IMR-90 (cell line): Measurements from ENCODE around the gene PPP3R2. TPM values are rescaled to one million over a fixed set of nuclear protein-coding genes. Genes with fewer than 3 reads are reported as not detected.

ENCODE experiments used
- ATAC-seq: fragments of 200-7000 bp; cut with Tn5 transposase; 2 replicates; pipeline ENCODE4 v1.9.1; 2020; ENCODE audit warnings: low read depth, mild to moderate bottlenecking, moderate library complexity
- BruUV-seq: library from RNA; stranded (reverse); fragments of 400-500 nt; replicated peaks from 2 replicates; lab custom pipeline; 2021; lab: Mats Ljungman, UMichigan
- CTCF ChIA-PET: fragments of 300-600 bp; formaldehyde crosslinking; extraction: SDS; loops from one replicate; lab custom pipeline; 2021; ENCODE audit warnings: antibody characterized with exemption; lab: Yijun Ruan, JAX
- POLR2A ChIA-PET: fragments of 300-600 bp; sonication (Branson Sonifier 250); formaldehyde crosslinking; loops from one replicate; lab custom pipeline; 2022; ENCODE audit warnings: antibody characterized with exemption; ENCODE audit not compliant: unreplicated experiment; lab: Charles Lee
- DNase-seq: peaks from one replicate; pipeline ENCODE4 v3.0.0; 2013
- H2AFZ ChIP-seq: replicated peaks from 2 replicates; pipeline ENCODE3; 2013; ENCODE audit warnings: low read length, mild to moderate bottlenecking; ENCODE audit not compliant: poor library complexity
- H2AK5ac ChIP-seq: 2 replicates; pipeline ENCODE4 v1.6.1; 2013; ENCODE audit warnings: low read depth, low read length, inconsistent platforms
- H2AK9ac ChIP-seq: replicated peaks from 2 replicates; pipeline ENCODE3; 2013; ENCODE audit warnings: mild to moderate bottlenecking, low read depth, low read length, moderate library complexity; ENCODE audit not compliant: poor library complexity
- H2BK120ac ChIP-seq: 2 replicates; pipeline ENCODE4 v1.6.1; 2013; ENCODE audit warnings: low read depth, low read length, inconsistent platforms
- H2BK15ac ChIP-seq: 3 replicates; pipeline ENCODE4 v1.6.1; 2013; ENCODE audit warnings: low read depth, low read length, inconsistent platforms
- H2BK20ac ChIP-seq: 2 replicates; pipeline ENCODE4 v1.6.1; 2013; ENCODE audit warnings: low read depth, mild to moderate bottlenecking, inconsistent platforms, low read length, moderate library complexity
- H2BK5ac ChIP-seq: 2 replicates; pipeline ENCODE4 v1.6.1; 2013; ENCODE audit warnings: mild to moderate bottlenecking, low read depth, low read length, inconsistent platforms; ENCODE audit not compliant: poor library complexity, severe bottlenecking
- H3K14ac ChIP-seq: replicated peaks from 2 replicates; pipeline ENCODE4 v1.6.1; 2013; ENCODE audit warnings: low read depth, low read length, inconsistent platforms
- H3K18ac ChIP-seq: 2 replicates; pipeline ENCODE4 v1.6.1; 2013; ENCODE audit warnings: low read depth, low read length, control low read depth
- H3K23ac ChIP-seq: 2 replicates; pipeline ENCODE4 v1.6.1; 2013; ENCODE audit warnings: low read depth, low read length, inconsistent platforms
- H3K27ac ChIP-seq: 2 replicates; pipeline ENCODE4 v1.5.1; 2013; ENCODE audit warnings: mild to moderate bottlenecking, control low read depth, low read length; ENCODE audit not compliant: insufficient read depth
- H3K27me3 ChIP-seq: 2 replicates; pipeline ENCODE4 v1.6.1; 2013; ENCODE audit warnings: low read length; ENCODE audit not compliant: control insufficient read depth, insufficient read depth
- H3K36me3 ChIP-seq: 2 replicates; pipeline ENCODE4 v1.6.1; 2013; ENCODE audit warnings: low read length, mixed read lengths; ENCODE audit not compliant: control insufficient read depth, insufficient read depth
- H3K4ac ChIP-seq: 2 replicates; pipeline ENCODE4 v1.6.1; 2013; ENCODE audit warnings: low read depth, low read length, inconsistent platforms
- H3K4me1 ChIP-seq: 2 replicates; pipeline ENCODE4 v1.6.1; 2013; ENCODE audit warnings: low read length, mixed read lengths; ENCODE audit not compliant: control insufficient read depth, insufficient read depth
- H3K4me2 ChIP-seq: 2 replicates; pipeline ENCODE4 v1.6.1; 2013; ENCODE audit warnings: low read depth, mild to moderate bottlenecking, control low read depth, low read length, moderate library complexity
- H3K4me3 ChIP-seq: 2 replicates; pipeline ENCODE4 v1.5.1; 2013; ENCODE audit warnings: low read depth, mild to moderate bottlenecking, control low read depth, low read length, moderate library complexity; ENCODE audit not compliant: insufficient read depth
- H3K56ac ChIP-seq: 2 replicates; pipeline ENCODE4 v1.6.1; 2013; ENCODE audit warnings: low read length, inconsistent platforms; ENCODE audit not compliant: insufficient read depth; ENCODE audit errors: extremely low read depth
- H3K79me1 ChIP-seq, 2 experiments: 2 replicates each; pipeline ENCODE4 v1.6.1; 2013; ENCODE audit warnings: low read length in 2 of 2, inconsistent platforms in 1 of 2, low read depth in 1 of 2
- H3K9ac ChIP-seq: 2 replicates; pipeline ENCODE4 v1.6.1; 2013; ENCODE audit warnings: low read depth, low read length, control low read depth
- H3K9me1 ChIP-seq: 2 replicates; pipeline ENCODE4 v1.6.1; 2013; ENCODE audit warnings: low read length, inconsistent platforms; ENCODE audit not compliant: insufficient read depth
- H3K9me3 ChIP-seq: 2 replicates; pipeline ENCODE4 v1.6.1; 2013; ENCODE audit warnings: low read length; ENCODE audit not compliant: control insufficient read depth, insufficient read depth
- H4K20me1 ChIP-seq: 2 replicates; pipeline ENCODE4 v1.6.1; 2013; ENCODE audit warnings: low read length, inconsistent platforms; ENCODE audit not compliant: insufficient read depth
- H4K5ac ChIP-seq: 2 replicates; pipeline ENCODE4 v1.6.1; 2013; ENCODE audit warnings: mild to moderate bottlenecking, low read depth, low read length, control low read depth
- H4K8ac ChIP-seq, 2 experiments: 2 replicates each; pipeline ENCODE4 v1.6.1; 2013; ENCODE audit warnings: low read depth in 2 of 2, low read length in 2 of 2, control low read depth in 1 of 2, inconsistent platforms in 1 of 2
- H4K91ac ChIP-seq: 2 replicates; pipeline ENCODE4 v1.6.1; 2013; ENCODE audit warnings: low read depth, low read length, inconsistent platforms; ENCODE audit not compliant: insufficient read depth
- CEBPB ChIP-seq: IDR thresholded peaks from 2 replicates; pipeline ENCODE4 v1.6.1; 2012; ENCODE audit warnings: low read depth, low read length, improper control_type of control experiment
- CHD1 ChIP-seq: IDR thresholded peaks from 2 replicates; pipeline ENCODE4 v1.6.1; 2012; ENCODE audit warnings: low read depth, low read length, improper control_type of control experiment
- CTCF ChIP-seq: conservative IDR thresholded peaks from 2 replicates; pipeline ENCODE4 v1.5.1; 2012; ENCODE audit warnings: mild to moderate bottlenecking, low read depth, low read length, improper control_type of control experiment
- ELK1 ChIP-seq: fragments of 150-350 bp; IDR thresholded peaks from 2 replicates; pipeline ENCODE4 v1.6.1; 2016; ENCODE audit warnings: low read depth, mild to moderate bottlenecking, low read length, moderate library complexity, borderline replicate concordance
- FOS ChIP-seq: fragments of 150-350 bp; IDR thresholded peaks from 2 replicates; pipeline ENCODE4 v1.6.1; 2016; ENCODE audit warnings: low read depth, low read length
- MAFK ChIP-seq: IDR thresholded peaks from 2 replicates; pipeline ENCODE4 v1.6.1; 2012; ENCODE audit warnings: low read depth, low read length, improper control_type of control experiment
- MAZ ChIP-seq: IDR thresholded peaks from 2 replicates; pipeline ENCODE4 v1.6.1; 2012; ENCODE audit warnings: low read depth, mild to moderate bottlenecking, low read length, improper control_type of control experiment, moderate library complexity, borderline replicate concordance
- MXI1 ChIP-seq: IDR thresholded peaks from 2 replicates; pipeline ENCODE4 v1.6.1; 2012; ENCODE audit warnings: low read depth, mild to moderate bottlenecking, low read length, moderate library complexity, borderline replicate concordance
- POLR2A ChIP-seq: IDR thresholded peaks from 2 replicates; pipeline ENCODE4 v1.6.1; 2012; ENCODE audit warnings: mild to moderate bottlenecking, low read depth, low read length
- RAD21 ChIP-seq: IDR thresholded peaks from 2 replicates; pipeline ENCODE4 v1.6.1; 2012; ENCODE audit warnings: low read length, improper control_type of control experiment
- RCOR1 ChIP-seq: IDR thresholded peaks from 2 replicates; pipeline ENCODE4 v1.6.1; 2012; ENCODE audit warnings: mild to moderate bottlenecking, low read length, improper control_type of control experiment; ENCODE audit not compliant: insufficient replicate concordance
- RFX5 ChIP-seq: IDR thresholded peaks from 2 replicates; pipeline ENCODE4 v1.8.0; 2012; ENCODE audit warnings: low read depth, mild to moderate bottlenecking, low read length, moderate library complexity
- SMC3 ChIP-seq: fragments of 150-350 bp; IDR thresholded peaks from 2 replicates; pipeline ENCODE4 v1.6.1; 2016; ENCODE audit warnings: low read depth, mild to moderate bottlenecking, antibody characterized with exemption, low read length, moderate library complexity
- USF2 ChIP-seq: fragments of 150-350 bp; IDR thresholded peaks from 2 replicates; pipeline ENCODE4 v1.6.1; 2017; ENCODE audit warnings: mild to moderate bottlenecking, antibody characterized with exemption, low read length, low read depth
- WGBS, 2 experiments: methylation state at CpG; one replicate each; pipeline versions ENCODE4 v1.1.5 to v1.1.7; 2013; ENCODE audit warnings: missing lambda C conversion rate in 2 of 2; ENCODE audit not compliant: insufficient read length in 1 of 2; ENCODE audit errors: extremely low coverage in 2 of 2; 5-methylcytosine and 5-hydroxymethylcytosine counted together
- dilution Hi-C: fragments of 300-500 bp; cut with HindIII; formaldehyde crosslinking; loops from one replicate; pipeline ENCODE4 v1.14.3; 2018; ENCODE audit warnings: low sequenced_read_pairs; ENCODE audit not compliant: unreplicated experiment
- in situ Hi-C: fragments of 300-500 bp; cut with MboI; formaldehyde crosslinking; loops from 3 replicates; pipeline ENCODE4 v1.14.3; 2019; ENCODE audit warnings: low sequenced_read_pairs, inconsistent platforms, mixed read lengths
- intact Hi-C: fragments of 100-400 bp; cut with micrococcal nuclease; formaldehyde crosslinking; loops from 2 replicates; pipeline ENCODE4 v1.10.0; 2022
- polyA plus RNA-seq, 3 experiments: library from polyadenylated mRNA; depleted of rRNA; stranded (reverse); fragments of >200 nt; gene quantifications; 2 replicates each; pipeline ENCODE4 v1.2.3, GENCODE V29; 2012; ENCODE audit warnings: low replicate concordance in 1 of 3
- total RNA-seq: library from RNA; depleted of rRNA; stranded (reverse); fragments of >200 nt; gene quantifications from 2 replicates; pipeline ENCODE4 v1.2.3, GENCODE V29; 2012

Gene PPP3R2
- total and polyA plus RNA-seq, 2 of the 4 experiments (the other 2 are of a cell fraction), result not detected

GRCh38 chr9:101639785-101640665 lies 45.3 kb upstream of the PPP3R2 start:
- Histone ChIP-seq H3K4me1 (no peaks in the 10 kb centered on the region), H3K27me3 (no peaks in the 10 kb centered on the region), H3K36me3 (no peaks in the 10 kb centered on the region), H3K9me3 (0 out of 2 replicates have a peak, but pooled peaks cover 2% of the 10 kb centered on the region), H2BK20ac (no peak overlapping the region), H3K4me2 (no peak overlapping the region), H3K4ac (no peak overlapping the region), H3K23ac (no peak overlapping the region), H3K18ac (no peak overlapping the region), H2BK5ac (no peak overlapping the region), H3K9me1 (no peaks in the 10 kb centered on the region), H2AK9ac (no peak overlapping the region), H4K91ac (no peak overlapping the region), H3K79me1 (no peaks in the 10 kb centered on the region), H3K27ac (no peak overlapping the region), H3K4me3 (no peak overlapping the region), H4K8ac (no peak overlapping the region), H2AFZ (no peak overlapping the region), H4K20me1 (no peaks in the 10 kb centered on the region), H2AK5ac (no peak overlapping the region), H3K9ac (no peak overlapping the region), H3K14ac (no peak overlapping the region), H2BK15ac (no peak overlapping the region), H4K5ac (no peak overlapping the region), H2BK120ac (no peak overlapping the region), H3K56ac (no peak overlapping the region)
- peak; percentile 0 for DNase-seq
- WGBS, 2 experiments, result no CpG with 5 or more reads among the region's 2 CpGs
- BruUV-seq, result no TSS peak
- in situ Hi-C loops, result no loop called here
- dilution Hi-C loops, result no loop called here
- intact Hi-C loops, result no loop called here
- ChIA-PET POLR2A (no interaction called here), CTCF (interaction anchor here (0.6 kb wide), 1 partner anchor 1244 kb away, joined by 3 read pairs; no protein-coding TSS in a partner anchor)
- no peak for ATAC-seq
- TF ChIP-seq SMC3 (no peak), RAD21 (no peak), CTCF (no peak), USF2 (no peak), MAFK (no peak), RFX5 (no peak), CEBPB (no peak), MXI1 (no peak), FOS (no peak), POLR2A (no peak), CHD1 (no peak), RCOR1 (no peak), MAZ (no peak), ELK1 (no peak)
